ENCODE data around the gene PARM1.
"Not testable (repeated sequence)": the region's sequence is repeated elsewhere in the genome, so short reads cannot be mapped to it uniquely, and the experiment has no call there.

Gene PARM1

DNA sequence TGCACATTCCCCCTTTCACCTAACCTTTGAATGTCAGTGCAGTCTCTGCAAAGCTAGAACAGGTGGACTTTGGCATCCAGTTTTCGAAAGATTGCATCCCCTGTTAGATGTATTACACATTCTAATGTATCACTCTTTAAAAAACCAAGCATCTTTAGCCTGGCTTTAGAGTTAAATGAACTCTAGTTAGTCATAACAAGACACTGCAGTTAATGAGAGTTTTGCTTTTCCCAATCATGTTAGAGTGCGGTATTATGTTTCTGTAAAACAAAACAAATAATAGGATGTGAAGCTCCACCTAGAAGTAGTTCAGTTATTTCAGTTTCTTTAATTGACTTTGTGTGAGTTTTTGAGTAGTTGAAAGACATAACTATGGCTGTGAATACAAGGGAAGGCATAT lies 42.2 kb downstream of the PARM1 start:
- TF ChIP-seq, protein P1, sequence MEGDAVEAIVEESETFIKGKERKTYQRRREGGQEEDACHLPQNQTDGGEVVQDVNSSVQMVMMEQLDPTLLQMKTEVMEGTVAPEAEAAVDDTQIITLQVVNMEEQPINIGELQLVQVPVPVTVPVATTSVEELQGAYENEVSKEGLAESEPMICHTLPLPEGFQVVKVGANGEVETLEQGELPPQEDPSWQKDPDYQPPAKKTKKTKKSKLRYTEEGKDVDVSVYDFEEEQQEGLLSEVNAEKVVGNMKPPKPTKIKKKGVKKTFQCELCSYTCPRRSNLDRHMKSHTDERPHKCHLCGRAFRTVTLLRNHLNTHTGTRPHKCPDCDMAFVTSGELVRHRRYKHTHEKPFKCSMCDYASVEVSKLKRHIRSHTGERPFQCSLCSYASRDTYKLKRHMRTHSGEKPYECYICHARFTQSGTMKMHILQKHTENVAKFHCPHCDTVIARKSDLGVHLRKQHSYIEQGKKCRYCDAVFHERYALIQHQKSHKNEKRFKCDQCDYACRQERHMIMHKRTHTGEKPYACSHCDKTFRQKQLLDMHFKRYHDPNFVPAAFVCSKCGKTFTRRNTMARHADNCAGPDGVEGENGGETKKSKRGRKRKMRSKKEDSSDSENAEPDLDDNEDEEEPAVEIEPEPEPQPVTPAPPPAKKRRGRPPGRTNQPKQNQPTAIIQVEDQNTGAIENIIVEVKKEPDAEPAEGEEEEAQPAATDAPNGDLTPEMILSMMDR (IDR thresholded peaks at IDR 0.05), result no peak
- no peak for DNase-seq (ENCODE audit: low spot score)
- H3K27ac ChIP-seq, result no peak overlapping the region
- no peak overlapping the region for H3K4me3 ChIP-seq

DNA sequence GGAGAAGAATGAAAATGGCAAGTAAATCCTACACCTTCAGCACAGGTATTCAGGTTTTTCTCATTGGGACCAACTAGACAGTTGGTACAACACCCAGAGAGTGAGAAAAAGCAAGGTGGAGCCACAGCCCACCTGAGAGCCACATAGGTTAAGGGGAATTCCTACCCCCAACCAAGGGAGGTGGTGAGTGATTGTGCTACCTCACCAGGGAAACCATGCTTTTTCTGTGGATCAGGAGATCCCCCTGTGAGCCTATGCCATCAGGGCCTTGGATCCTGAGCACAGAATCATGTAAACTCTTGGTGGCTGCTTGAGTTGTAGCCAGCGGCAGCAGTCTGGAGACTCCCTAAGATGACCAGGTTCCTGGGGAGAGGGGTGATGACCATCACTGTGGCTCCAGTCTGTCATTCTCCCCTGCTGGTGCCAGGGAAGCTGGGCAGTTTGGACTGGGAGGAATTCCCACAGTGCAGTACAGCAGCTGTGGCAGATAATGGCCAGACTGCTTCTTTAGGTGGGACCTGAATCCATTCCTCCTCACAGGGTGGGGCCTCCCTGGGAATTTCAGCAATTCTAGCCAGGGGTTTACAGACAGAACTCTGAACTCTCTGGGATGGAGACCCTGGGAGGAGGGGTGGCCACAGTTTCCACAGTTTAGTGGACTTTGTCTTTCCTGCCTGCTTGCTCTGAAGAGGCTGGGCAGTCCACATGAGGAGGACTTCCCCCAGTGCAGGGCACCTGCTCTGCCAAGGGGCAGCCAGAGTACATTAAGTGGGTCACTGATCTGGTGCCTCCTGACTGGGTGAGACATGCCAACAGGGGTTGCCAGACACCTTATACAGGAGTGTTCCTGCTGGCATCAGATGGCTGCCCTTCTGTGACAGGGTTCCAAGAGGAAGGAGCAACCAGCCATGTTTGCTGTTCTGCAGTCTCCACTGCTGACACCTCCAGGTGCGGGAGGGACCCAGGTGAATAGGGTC lies 43.2 kb downstream of the PARM1 start:
- H3K27ac ChIP-seq, result no peak overlapping the region
- no peak for DNase-seq (ENCODE audit: low spot score)

DNA sequence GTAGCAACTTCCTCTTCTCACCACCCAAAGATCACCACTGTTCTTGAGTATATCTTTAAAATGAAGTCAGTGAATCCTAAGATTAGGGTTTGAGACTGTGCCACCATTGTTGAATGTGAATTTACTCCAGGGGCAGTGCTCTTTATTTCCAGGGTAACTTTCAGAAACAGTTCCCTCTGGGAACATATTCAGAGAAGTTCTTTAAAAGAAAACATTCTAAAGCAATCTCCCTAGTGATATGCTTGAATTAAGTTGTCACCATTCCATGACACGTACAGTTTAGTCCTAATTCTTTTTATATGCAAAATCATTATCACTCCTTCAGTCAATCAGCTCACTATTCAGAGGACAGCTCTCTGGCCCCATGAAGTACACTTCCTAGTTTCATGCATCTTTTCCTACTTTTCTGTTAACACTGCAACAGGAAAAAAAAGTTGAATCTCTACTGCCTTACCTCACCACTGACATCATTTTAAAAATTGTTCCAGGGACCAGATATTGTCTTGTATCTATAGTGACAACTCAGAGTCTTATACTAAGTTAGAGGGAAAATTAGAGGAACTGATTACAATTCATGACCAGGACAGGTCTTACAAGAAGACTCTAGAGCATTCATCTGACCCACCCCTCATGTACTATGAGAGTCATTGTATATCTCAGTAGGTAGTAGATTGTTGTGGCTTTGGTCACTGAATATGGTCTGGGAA lies 49.8 kb downstream of the PARM1 start:
- TF ChIP-seq, protein P1 (IDR thresholded peaks at IDR 0.05), result no peak
- Histone ChIP-seq H3K4me3 (no peak overlapping the region), H3K27ac (no peak overlapping the region)
- no peak for DNase-seq (ENCODE audit: low spot score)

More for the DNA sequence above, 43.2 kb downstream of the PARM1 start:
- TF ChIP-seq, protein P1 (IDR thresholded peaks at IDR 0.05), result no peak
- H3K4me3 ChIP-seq, result no peak overlapping the region

DNA sequence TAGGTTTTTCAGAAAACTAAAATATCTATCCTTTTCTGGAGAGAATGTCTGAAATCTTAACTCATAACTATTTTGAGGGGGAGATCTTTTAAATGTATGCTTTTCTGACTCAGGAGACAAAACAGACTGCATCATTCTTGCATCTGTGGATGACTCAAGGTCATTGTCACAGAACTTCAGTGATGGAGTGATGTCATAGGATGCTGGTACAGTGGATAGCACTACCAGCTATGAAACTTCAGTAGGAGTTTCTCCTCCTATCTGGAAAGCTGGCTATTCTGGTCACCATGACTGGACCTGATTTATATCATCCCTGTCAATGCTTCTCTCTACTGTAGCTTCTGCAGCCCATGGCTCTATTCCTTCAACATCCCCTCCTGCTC lies 50.3 kb downstream of the PARM1 start:
- no peak overlapping the region for H3K27ac ChIP-seq
- no peak for DNase-seq (ENCODE audit: low spot score)
- H3K4me3 ChIP-seq, result no peak overlapping the region
- TF ChIP-seq, protein P1 (IDR thresholded peaks at IDR 0.05), result no peak

DNA sequence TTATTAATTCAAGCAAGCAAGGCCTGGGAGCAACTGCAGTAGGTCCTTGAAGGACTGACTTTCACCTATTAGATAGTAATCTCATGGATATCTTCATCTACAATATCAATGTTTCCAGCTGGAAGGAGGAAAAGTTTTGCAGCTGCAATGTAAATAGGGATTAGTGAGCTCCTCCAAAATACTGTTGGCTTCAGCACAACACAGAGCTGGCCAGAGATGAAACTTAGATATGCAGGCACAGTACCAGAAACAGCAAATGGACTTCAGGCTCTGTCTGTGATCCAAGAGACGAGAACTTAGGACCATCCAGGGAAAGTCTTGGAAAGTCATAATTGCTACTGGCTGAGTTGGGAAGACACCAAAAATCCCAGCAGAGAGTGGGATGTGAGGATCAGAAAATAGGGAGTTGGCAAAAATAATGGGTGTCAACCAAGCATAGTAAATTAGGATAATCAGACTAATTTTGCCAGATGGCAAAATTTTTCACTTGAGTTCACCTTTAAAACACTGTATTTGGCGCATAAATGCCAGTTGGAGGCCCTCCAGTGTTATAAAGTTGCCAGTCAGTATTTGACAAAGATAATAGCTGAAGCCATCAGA lies 57.5 kb downstream of the PARM1 start:
- H3K4me3 ChIP-seq, result no peak overlapping the region
- no peak overlapping the region for H3K27ac ChIP-seq
- DNase-seq (ENCODE audit: low spot score), result no peak
- TF ChIP-seq, protein P1 (IDR thresholded peaks at IDR 0.05), result no peak

DNA sequence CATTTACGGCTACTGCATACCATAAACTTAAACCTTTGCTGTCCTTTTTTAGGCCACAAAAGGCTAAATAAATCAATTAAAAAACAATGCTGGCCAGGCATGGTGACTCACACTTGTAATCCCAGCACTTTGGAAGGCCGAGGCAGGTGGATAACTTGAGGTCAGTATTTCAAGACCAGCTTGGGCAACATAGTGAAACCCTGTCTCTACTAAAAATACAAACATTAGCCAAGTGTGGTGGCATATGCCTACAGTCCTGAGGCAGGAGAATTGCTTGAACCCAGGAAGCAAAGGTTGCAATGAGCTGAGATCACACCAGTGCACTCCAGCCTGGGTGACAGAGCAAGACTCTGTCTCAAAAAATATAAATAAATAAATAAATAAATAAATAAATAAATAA lies 61.5 kb downstream of the PARM1 start:
- H3K4me3 ChIP-seq; DNase-seq (ENCODE audit: low spot score); H3K27ac ChIP-seq: not testable (repeated sequence)

DNA sequence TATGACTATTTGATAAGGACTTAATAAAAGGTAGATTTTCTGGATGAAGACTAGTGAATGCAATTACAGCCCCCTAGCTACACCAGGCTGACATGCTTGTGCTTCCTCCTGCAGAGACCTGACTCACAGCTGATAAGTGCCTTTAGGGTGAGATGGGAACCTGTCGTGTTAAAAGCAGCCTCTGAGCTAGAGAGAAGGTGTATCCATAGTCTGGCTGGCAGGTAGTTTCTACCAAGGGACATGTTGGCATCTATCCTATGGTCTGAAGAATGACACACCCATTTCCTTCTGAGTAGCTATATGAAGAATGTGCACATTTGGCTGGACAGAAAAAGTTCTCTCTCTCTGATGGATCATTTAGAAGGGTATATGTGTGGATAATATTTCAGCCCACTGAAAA lies 64.1 kb downstream of the PARM1 start:
- Histone ChIP-seq H3K4me3 (no peak overlapping the region), H3K27ac (no peak overlapping the region)
- TF ChIP-seq, protein P1 (IDR thresholded peaks at IDR 0.05), result no peak
- no peak for DNase-seq (ENCODE audit: low spot score)
